K562 (cell line): ENCODE measurements around the gene SLAIN1. TPM values are rescaled to one million over a fixed set of nuclear protein-coding genes. Genes with fewer than 3 reads are reported as not detected.

Source experiments
- DMBX1 ChIP-seq: fragments of 250-450 bp; sonication (Bioruptor Pico); IDR thresholded peaks from 2 replicates; pipeline ENCODE4 v1.8.0; 2022; ENCODE audit warnings: inconsistent platforms, mild to moderate bottlenecking, moderate library complexity, borderline replicate concordance
- POLR2G ChIP-seq: fragments of 200-400 bp; formaldehyde crosslinking; IDR thresholded peaks from 2 replicates; pipeline ENCODE4 v1.6.1; 2017; ENCODE audit warnings: low read depth, mild to moderate bottlenecking, antibody characterized with exemption, low read length, moderate library complexity
- SMARCA4 ChIP-seq: fragments of 450-650 bp; IDR thresholded peaks from 2 replicates; pipeline ENCODE4 v1.6.1; 2016
- UBTF ChIP-seq, 2 experiments: IDR thresholded peaks; 2 replicates each; pipeline ENCODE4 v1.6.1; 2012; ENCODE audit warnings: improper control_type of control experiment in 2 of 2, low read depth in 2 of 2, low read length in 2 of 2, borderline replicate concordance in 1 of 2
- ZNF280A ChIP-seq: fragments of 450-650 bp; IDR thresholded peaks from 2 replicates; pipeline ENCODE4 v1.6.1; 2018; ENCODE audit warnings: mild to moderate bottlenecking, low read depth; ENCODE audit not compliant: partially characterized antibody
- polyA plus RNA-seq, 8 experiments: library from polyadenylated mRNA; depleted of rRNA in 4 of 8; stranded (reverse) in 5 of 8; unstranded in 3 of 8; fragments of >200 nt; fragmentation: Nextera tagmentation in 2 of 8; fragmentation: Illumina TruSeq in 1 of 8; extraction: Ambion mirVana in 2 of 8; extraction: Trizol in 1 of 8; gene quantifications; 2 replicates each; pipeline versions ENCODE4 v1.2.1 to v1.2.3, GENCODE V29; 2011 to 2014; ENCODE audit warnings: inconsistent platforms in 1 of 8, missing spikeins in 1 of 8
- total RNA-seq, 7 experiments: library from RNA; depleted of rRNA in 6 of 7; stranded (reverse); fragments of >200 nt in 6 of 7; fragmentation: Illumina TruSeq in 2 of 7; extraction: Trizol in 2 of 7; gene quantifications; 2 replicates each; pipeline versions ENCODE4 v1.2.1 to v1.2.3, GENCODE V29; 2011 to 2021; ENCODE audit warnings: low replicate concordance in 1 of 7
- TF ChIP-seq, protein P1 (sequence below), 3 experiments: IDR thresholded peaks in 2 of 3; conservative IDR thresholded peaks in 1 of 3; 2 replicates each; pipeline ENCODE4 v1.5.1; 2011 to 2012; ENCODE audit warnings: low read length in 3 of 3, mild to moderate bottlenecking in 3 of 3, control low read depth in 2 of 3, improper control_type of control experiment in 1 of 3, inconsistent platforms in 1 of 3, low read depth in 1 of 3, mixed read lengths in 1 of 3, moderate library complexity in 1 of 3; ENCODE audit not compliant: insufficient read depth in 2 of 3

The SLAIN1 gene
- total and polyA plus RNA-seq, 9 of the 15 experiments (the other 6 are each of a cell fraction or from before 2014, with no cell fraction given) = 0.07 to 0.40 (median 0.10) TPM; not detected in 3

GRCh38 chr13:77760893-77761292 is 63.4 kb downstream of the SLAIN1 start (continued):
- TF ChIP-seq, protein P1, sequence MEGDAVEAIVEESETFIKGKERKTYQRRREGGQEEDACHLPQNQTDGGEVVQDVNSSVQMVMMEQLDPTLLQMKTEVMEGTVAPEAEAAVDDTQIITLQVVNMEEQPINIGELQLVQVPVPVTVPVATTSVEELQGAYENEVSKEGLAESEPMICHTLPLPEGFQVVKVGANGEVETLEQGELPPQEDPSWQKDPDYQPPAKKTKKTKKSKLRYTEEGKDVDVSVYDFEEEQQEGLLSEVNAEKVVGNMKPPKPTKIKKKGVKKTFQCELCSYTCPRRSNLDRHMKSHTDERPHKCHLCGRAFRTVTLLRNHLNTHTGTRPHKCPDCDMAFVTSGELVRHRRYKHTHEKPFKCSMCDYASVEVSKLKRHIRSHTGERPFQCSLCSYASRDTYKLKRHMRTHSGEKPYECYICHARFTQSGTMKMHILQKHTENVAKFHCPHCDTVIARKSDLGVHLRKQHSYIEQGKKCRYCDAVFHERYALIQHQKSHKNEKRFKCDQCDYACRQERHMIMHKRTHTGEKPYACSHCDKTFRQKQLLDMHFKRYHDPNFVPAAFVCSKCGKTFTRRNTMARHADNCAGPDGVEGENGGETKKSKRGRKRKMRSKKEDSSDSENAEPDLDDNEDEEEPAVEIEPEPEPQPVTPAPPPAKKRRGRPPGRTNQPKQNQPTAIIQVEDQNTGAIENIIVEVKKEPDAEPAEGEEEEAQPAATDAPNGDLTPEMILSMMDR (IDR thresholded peaks at IDR 0.05 in 2 of 3, conservative IDR thresholded peaks at IDR 0.05 in 1 of 3; ENCODE audit: insufficient read depth in 2 of 3, low read depth in 1 of 3, low read length in 3 of 3) = no peak
- TF ChIP-seq UBTF (IDR thresholded peaks at IDR 0.05; ENCODE audit: borderline replicate concordance in 1 of 2, low read depth in 2 of 2, low read length in 2 of 2) = no peak
- no peak for TF ChIP-seq DMBX1 (CRISPR knock-in tag)
- no peak for TF ChIP-seq POLR2G
- no peak for TF ChIP-seq SMARCA4
- TF ChIP-seq ZNF280A = no peak
